ENCODE results near the gene PCBP3.
A peak's percentile ranks its signal among the peaks of the same experiment; 100 is the strongest.
"Not testable (repeated sequence)": the region's sequence is repeated elsewhere in the genome, so short reads cannot be mapped to it uniquely, and the experiment has no call there.

The PCBP3 gene

GRCh38 chr21:45719177-45719802 lies 75.8 kb downstream of the PCBP3 start:
- intact Hi-C loops (cut with DNase I), result no loop called here
- DNase-seq, result no peak

- intact Hi-C loops (cut with DNase I); DNase-seq: not testable (repeated sequence)
Measured at GRCh38 chr21:45720204-45720603, 76.7 kb downstream of the PCBP3 start.

GRCh38 chr21:45721671-45722070 lies 78.1 kb downstream of the PCBP3 start:
- DNase-seq, result no peak
- intact Hi-C loops (cut with DNase I), result no loop called here

- intact Hi-C loops (cut with DNase I), result no loop called here
Measured at GRCh38 chr21:45723049-45723958, 79.8 kb downstream of the PCBP3 start.

GRCh38 chr21:45724345-45724961 lies 80.9 kb downstream of the PCBP3 start:
- intact Hi-C loops (cut with DNase I), result no loop called here
- DNase-seq, result peak in 6 of 10 donors; percentile 26 to 92 (median 46)

More at GRCh38 chr21:45723049-45723958, 79.8 kb downstream of the PCBP3 start:
- no peak for DNase-seq

GRCh38 chr21:45724994-45725843 lies 81.7 kb downstream of the PCBP3 start:
- DNase-seq, result no peak
- intact Hi-C loops (cut with DNase I), result no loop called here

- intact Hi-C loops (cut with DNase I), result no loop called here
- DNase-seq, result no peak
Measured at GRCh38 chr21:45725844-45726200, 82.3 kb downstream of the PCBP3 start.

- no peak for DNase-seq
- intact Hi-C loops (cut with DNase I), result no loop called here
Measured at GRCh38 chr21:45726438-45726837, 82.9 kb downstream of the PCBP3 start.

GRCh38 chr21:45727390-45727789 lies 83.9 kb downstream of the PCBP3 start:
- no peak for DNase-seq
- intact Hi-C loops (cut with DNase I), result no loop called here

- intact Hi-C loops (cut with DNase I), result no loop called here
- DNase-seq, result no peak
Measured at GRCh38 chr21:45735259-45736000, 91.9 kb downstream of the PCBP3 start.

- intact Hi-C loops (cut with DNase I), result no loop called here
- DNase-seq, result peak in 2 of 10 donors; percentile 39 to 73
Measured at GRCh38 chr21:45736042-45736689, 92.6 kb downstream of the PCBP3 start.

- intact Hi-C loops (cut with DNase I), result no loop called here
- peak in 2 of 10 donors; percentile 52 to 56 for DNase-seq
Measured at GRCh38 chr21:45736690-45737484, 93.4 kb downstream of the PCBP3 start.

GRCh38 chr21:45737485-45738166 lies 94.1 kb downstream of the PCBP3 start:
- DNase-seq, result peak in 2 of 10 donors; percentile 64 to 65
- intact Hi-C loops (cut with DNase I), result no loop called here

- intact Hi-C loops (cut with DNase I), result no loop called here
- DNase-seq, result no peak
Measured at GRCh38 chr21:45739218-45740087, 95.9 kb downstream of the PCBP3 start.

GRCh38 chr21:45740088-45740440 lies 96.5 kb downstream of the PCBP3 start:
- intact Hi-C loops (cut with DNase I), result no loop called here
- DNase-seq, result peak in 1 of 10 donors; percentile 51

- peak in 1 of 10 donors; percentile 48 for DNase-seq
- intact Hi-C loops (cut with DNase I), result no loop called here
Measured at GRCh38 chr21:45740491-45741357, 97.2 kb downstream of the PCBP3 start.

Measured in posterior cingulate gyrus (tissue), 11 donors.